ENCODE results near the gene PRKAR1B.

GRCh38 chr7:668958-669357 lies 58.1 kb downstream of the PRKAR1B start:
- no peak for TF ChIP-seq POLR2A (IDR thresholded peaks at IDR 0.05; ENCODE audit: borderline replicate concordance, extremely low read depth, insufficient read depth, insufficient read length)
- TF ChIP-seq CTCF (IDR thresholded peaks at IDR 0.05 in 2 of 3, conservative IDR thresholded peaks at IDR 0.05 in 1 of 3; ENCODE audit: borderline replicate concordance in 1 of 3, insufficient read depth in 1 of 3, low read depth in 2 of 3, low read length in 2 of 3), result no peak
- TF ChIP-seq FOSL1 (IDR thresholded peaks at IDR 0.05; ENCODE audit: low read depth), result no peak
- TF ChIP-seq EZH2 (IDR thresholded peaks at IDR 0.05), result no peak
- no peak for TF ChIP-seq POLR2AphosphoS5 (IDR thresholded peaks at IDR 0.05; ENCODE audit: low read depth, low read length)
- TF ChIP-seq EGR1 (IDR thresholded peaks at IDR 0.05; ENCODE audit: low read depth), result no peak
- TF ChIP-seq RAD21 (IDR thresholded peaks at IDR 0.05; ENCODE audit: low read depth), result no peak
- no peak for TF ChIP-seq TCF7L2 (IDR thresholded peaks at IDR 0.05; ENCODE audit: borderline replicate concordance, extremely low read depth, insufficient read depth, insufficient read length)

Measured in HCT116 (cell line).